GM19455 (cell line): ENCODE results near the gene ESPL1.
A peak's percentile ranks its signal among the peaks of the same experiment; 100 is the strongest.

Source experiments
- ATAC-seq: cut with Tn5 transposase; IDR thresholded peaks from one replicate; pipeline ENCODE4 v1.9.1; 2021; ENCODE audit not compliant: unreplicated experiment

The ESPL1 gene

DNA sequence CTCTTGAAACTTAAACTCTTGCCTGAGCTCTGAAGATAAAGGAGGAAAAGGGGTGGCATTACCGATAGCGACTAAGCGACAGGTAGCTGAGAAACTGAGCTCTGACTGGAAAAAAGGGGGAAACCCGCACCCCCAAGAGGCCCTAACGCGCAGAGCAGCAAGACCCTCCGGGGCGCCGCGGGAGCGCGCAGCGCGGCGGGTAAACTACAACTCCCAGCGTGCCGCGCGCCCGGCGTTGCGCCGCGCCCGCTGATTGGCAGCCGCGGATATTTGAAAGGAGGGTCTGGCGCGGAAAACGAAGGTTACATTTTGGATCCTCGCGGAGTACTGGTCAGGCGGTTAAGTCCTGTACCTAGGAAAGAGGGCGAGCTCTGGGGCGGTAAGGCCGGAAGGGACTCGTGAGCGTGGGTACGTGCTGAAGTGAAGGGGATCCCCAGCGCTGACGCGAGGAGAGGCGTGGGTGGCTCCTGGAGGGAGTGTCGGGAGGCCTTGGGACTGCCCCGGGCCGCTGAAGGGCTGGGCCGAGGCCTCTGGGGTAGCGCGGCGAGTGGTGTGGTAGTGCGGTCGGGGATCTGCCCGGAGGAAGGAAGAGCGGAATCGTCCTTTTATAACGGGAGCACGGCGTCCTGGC lies at the start of gene ESPL1:
Gene ESPL1 (plus strand): TSS at position 301 of the 631 bp plus-strand sequence. CDS start 468 bp downstream, outside the sequence.
- peak; percentile 84 for ATAC-seq

DNA sequence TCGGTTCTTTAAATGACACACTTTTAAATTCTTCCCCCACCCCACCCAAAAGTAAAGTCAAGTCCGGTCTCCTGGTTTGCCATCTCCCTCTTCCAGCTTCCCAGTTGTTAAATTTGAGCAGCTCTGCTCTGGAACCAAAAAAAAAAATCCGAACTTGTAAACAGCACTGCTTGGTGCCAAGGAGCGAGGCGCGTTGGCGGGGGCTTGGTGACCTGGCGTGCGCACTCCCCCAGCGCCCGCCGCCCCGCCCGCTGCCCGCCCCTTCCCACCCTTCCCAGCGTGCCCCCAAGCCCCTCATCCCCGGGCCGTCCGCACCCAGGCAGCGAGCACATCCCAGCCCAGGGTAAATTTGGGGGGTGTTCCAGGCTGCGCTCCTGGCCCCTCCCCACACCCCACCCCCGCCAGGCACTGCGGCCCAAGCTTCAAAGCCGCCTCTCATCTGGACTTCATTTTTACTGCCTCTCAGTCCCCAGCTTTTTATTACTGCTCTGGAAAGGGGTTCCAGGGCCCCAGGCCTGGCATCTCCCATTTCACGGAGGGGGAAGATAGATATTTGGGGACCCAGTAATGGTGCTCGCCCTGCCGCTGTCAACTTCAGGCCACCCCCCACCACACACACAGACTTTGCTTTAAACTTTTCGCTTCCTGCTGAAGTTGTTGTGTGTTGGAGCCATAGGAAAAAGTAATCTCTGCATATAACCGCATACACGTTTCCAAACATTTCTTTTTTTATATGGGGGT lies 49.4 kb upstream of the ESPL1 start:
- ATAC-seq: no peak

DNA sequence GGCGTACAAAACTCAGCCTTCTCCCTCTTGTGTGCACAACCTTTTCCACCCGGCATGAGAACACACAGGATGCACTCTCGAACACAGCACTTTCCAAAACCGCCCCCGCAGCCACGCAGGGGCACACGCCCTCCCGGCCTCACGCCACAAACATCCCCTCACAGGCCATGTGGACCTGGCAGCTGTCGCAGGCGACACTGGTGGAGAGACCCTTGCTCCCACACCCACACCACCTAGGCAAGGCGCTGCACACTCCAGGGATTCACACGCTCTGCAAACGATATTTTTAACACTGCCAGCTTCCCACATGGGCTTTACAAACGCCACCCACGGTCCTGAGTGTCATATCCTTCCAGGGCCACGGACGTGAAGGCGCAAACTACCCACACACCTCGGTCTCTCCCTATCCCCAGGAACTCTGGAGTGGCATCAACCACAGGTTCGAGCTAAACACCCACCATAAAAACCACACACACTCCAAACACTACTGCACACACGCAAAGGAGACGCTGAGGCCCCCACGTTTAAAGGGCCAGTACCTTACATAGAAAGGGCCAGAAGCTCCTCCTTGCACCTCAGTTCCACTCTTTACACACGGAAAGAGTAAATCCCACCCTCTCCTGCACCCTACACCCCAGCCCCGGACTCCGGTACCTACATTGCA lies 48.7 kb upstream of the ESPL1 start:
- no peak for ATAC-seq

DNA sequence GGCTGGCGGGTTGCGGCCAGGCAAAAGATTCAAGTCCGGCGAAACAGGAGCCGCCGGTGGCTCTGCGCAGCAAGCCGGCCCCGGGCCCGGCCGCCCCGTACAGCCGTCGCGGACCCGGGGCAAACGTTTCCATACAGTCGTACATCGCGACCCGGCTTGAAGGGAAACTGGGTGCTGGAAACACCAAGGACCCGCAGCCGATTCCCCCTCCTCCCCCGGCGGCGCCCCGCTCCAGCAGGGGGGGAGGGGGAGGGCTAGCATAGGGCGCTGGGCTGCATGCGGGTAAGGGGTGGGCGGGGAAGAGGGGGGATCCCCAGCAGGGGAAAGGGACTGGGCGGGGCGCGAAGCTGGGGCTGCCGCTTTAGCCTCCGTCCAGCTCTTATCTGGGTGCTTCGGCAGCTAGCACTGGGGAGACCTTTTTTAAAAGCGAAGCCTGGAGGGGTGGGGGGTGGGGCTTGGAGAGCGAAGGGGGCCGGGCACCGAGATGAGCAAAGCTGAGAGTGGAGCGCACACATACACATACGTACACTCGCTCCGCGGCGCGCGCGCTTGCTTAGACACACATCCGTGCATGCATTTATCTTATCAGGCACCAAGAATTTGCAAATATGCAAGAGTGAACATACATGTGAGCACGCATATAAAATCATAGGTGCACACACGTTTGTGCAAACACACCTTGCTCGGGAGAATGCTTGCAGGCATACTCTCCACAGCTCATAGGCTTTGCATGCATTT lies 48.0 kb upstream of the ESPL1 start:
- ATAC-seq: peak; percentile 41

DNA sequence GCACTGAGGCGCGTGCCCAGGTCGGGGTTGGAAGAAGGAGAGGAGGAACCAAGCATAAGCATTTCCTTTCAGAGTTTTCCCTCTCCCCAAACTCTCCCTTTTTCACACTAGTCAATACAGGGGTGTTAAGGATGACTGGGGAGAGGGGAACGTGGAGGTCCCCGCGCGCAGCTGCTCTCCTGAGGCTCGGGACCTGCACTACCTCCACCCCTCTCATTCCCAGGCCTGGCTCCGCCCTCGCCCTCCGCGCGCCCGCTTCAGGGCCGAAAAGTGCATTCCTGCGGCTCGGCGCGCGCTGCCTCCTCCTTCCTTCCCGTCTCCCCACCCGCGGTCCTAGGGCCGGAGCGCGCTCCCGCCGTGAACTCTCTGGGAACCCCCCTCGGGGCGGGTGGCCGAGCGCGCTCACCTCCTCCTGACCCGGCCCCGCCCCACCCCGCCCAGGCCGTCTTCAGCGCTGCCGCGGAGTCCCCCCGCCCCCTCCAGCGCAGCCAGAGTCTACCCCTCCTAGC lies 47.4 kb upstream of the ESPL1 start:
- peak; percentile 60 for ATAC-seq

DNA sequence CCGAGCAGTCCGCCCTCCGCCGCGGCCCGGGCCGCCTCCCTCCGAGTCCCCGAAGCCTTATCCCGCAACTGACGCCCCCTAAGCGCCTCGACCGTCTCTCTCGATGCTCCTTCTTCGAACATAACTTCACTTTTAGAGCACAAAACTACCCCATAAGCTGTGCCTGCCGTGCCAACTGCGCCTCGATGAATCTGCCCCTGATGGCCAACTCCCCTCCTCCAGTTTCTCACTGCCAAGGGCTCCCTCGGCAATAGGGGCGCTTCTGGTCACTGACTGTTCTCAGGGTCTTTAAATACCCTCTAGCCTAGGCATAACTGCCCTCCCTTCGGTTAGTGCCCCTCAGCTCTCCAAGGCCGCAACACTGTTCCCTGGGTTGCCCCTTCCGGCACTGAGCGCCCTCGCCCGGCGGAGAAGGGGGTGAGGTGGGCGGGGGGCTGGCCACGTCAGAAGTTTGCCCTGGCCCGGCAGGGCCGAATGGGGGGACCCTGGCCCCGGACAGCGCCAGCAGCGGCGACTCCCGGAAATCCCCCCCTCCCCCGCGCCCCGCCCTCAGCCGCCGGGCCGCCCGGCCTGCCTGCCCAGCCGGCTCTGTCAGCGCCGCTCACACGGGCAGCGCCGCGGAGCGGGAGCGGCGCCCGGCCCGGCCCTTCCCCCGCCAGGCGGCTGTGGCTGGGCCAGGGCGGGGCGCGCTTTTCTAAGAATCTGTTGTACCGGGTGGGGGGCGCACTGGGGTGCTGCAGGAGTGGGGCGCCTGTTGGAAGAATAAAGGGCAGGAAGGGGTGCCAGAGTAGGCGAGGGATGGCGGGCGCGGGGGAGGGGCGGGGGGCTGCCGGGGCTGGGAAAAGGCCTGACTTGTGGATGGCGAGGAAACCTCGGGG lies 46.7 kb upstream of the ESPL1 start:
- ATAC-seq: peak; percentile 23

DNA sequence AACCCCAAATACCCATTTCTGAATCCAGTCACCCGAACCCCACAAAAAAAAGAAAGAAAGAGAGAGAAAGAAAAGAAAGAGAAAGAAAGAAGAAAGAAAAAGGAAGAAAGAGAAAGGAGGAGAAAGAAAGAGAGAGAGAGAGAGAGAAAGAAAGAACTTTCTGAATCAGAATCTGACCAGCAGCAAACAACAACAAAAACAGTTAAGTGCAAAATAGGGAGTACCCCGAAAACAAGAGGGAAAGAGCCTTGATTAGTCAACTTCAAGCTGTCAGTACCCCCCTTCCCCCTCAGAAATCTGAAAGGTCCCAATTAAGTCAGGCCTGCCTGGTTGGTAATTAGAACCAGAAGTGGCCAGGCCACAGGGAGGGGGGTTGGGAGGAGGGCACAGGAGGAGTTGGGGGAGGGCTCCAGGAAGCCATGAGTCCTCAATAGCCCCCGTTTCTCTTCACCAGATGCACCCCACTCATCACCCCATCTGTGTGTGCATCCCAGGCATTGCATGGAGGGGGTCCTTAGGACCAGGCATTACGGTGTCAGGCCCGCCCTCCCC lies 45.9 kb upstream of the ESPL1 start:
- ATAC-seq: no peak

DNA sequence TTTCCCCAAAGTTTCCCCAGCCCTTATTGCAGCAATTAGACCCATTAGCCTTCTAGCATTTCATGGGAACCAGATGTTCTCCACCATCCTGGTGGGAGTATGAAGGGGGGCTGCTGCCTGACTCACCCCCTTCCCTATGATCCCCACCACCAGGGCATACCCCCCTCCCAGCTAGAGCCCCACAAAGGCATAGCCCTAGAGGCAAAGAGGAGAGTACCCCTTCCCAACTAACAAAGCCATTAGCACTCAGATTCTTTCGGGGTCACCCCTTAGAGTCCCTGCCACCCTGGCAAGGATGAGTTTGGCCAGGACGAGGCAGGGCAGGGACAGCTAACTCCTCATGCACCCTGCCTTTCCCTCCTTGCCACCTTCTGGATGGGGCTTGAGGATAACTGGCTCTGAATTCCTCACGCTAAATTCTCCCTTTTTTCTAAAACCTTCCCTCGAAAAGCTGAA lies 45.3 kb upstream of the ESPL1 start:
- no peak for ATAC-seq

DNA sequence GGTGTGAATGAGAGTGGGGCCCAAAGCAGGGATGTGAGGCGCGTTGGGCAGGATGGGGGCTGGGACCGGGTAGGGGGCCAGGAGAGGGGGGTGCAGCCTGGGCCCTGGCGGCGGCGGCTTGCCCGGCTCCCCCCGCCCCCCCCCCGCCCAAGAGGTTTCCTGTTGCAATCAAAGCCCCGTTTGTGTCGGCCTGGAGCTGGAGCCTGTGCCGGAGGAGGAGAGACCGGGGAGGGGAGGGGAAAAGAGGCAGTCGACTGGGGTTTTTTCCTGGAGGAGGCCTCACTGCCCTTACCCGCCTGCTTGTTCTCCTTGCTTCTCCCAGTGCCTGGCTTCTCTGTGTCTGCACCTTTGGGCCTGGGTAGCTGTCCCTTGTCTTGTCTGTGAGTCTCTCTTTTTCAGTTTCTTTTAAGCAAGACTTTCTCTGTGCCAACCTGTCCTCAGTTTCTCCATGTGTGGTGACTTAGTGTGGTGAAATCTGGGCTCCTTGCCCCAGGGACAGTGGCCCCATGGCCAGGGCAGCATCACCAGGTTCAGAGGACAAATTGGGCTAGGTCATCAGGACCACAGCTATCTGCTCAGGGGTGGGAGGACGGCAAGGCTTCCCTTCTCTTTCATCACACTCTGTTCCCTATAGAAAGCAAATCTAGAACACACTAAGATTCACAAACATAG lies 44.6 kb upstream of the ESPL1 start:
- ATAC-seq: no peak

DNA sequence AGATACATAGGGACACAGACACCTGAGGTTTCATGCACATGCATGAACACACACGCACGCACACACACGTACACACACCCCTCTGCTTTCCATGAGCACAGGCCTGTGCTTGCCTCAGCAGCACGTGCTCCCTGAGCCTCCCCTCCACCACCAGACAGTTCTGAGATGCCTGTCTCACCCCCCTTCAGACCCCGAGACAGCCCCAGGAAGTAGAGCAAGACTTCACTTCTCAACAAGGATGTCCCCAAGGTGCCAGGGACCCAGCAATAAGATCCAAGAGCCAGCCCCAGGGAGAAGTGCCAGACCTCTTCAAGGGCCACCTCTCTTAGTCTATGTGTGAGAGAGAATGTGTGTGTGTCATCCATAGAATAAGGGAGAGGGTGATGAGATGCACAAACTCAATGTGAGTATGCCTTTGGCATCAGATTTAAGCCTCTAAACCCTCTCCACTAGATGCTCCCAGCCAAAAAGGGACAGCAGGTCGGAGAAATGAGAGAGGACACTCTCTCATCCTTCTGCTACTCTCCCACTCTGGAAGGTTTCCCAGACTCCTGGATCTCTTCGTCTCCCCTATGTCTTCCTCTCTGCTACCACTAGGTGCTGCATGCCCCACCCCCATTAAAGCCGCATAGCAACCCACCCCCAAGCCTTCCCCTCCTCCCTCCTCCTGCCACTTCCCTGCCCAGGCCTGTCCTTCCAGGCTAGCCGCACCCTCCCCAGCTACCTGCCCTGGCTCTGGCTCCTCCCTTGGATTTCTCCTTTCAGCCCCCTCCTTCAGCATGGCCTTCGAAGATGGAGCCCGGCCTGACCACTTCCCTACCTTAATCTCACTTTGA lies 43.8 kb upstream of the ESPL1 start:
- no peak for ATAC-seq

DNA sequence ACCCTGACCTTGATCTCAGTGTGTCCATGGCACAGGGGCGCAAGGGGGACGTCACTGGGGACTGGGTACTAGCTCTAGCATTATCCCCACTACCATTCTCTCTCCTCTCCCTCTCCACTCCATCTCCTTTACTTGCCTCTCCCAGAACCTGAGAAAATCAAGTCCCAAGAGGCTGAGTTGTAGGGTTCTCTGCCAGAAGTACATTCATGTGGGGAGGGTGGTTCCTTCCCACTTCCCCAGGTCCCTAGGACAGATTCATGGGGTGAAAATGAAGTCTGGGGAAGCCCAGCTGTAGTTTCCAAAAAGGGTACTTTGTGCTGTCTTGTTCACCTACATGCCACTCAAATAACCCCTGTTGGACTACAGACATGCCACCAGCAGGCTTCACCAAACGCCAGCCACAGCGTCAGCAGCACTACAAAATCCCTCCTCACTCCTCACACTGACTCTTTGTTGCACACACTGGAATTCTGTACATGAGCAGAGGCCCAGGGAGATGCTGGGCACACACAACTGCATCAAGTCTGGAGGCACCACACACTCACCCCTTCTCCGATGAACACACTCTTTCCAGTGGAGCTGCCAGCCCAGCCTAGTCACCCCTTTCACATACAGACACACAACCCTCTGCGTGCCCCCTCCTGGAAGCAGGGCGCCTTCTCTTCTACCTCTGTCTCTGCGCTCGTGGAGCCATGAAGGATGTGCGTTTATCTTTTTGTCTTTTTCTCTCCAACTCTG lies 43.0 kb upstream of the ESPL1 start:
- no peak for ATAC-seq

DNA sequence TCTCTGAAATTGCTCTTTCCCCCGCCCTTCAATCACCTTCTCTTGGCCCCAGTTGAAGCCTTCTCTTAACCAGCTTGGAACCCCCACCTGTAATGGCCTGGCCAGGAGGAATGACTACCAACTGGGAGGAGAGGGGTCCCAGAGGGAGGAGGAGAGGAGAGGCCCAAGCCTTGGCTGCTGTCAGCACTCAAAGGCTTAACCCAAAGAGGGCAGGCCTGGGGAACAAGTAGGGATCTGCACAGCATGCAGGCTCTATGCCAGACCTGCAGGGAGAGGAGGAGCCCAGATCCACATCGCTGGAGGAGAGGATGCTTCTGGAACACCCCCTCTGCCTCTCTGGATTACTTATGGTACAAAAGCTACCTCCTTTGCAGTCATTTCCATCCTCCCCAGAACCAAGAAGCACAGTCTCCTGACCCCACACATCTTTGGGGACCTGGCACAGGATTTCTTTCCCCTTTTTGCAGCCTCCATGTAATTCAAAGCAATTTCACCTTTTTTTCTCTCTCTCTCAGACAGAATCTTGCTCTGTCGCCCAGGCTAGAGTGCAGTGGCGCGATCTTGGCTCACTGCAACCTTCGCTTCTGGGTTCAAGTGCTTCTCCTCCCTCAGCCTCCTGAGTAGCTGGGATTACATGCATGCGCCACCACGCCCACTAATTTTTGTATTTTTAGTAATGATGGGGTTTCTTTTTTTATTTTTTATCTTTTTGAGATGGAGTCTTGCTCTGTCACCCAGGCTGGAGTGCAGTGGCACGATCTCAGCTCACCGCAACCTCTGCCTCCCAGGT lies 42.3 kb upstream of the ESPL1 start:
- ATAC-seq: no peak

DNA sequence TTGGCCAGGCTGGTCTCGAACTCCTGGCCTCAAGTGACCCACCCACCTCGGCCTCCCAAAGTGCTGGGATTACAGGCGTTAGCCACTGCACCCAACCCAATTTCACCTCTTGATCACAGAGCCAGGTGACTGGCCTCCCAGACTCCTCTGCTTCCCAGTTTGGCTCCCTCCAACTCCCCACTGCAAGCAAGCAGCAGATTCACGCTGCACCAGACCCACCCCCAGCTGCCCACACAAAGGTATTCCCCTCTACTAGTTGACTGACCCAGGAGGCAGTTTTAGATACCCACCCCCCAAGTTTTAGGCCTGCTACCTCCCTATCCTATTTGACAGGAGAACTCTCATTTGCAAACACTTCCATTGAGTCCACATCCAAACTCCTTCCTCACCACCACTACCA lies 41.3 kb upstream of the ESPL1 start:
- ATAC-seq: no peak

DNA sequence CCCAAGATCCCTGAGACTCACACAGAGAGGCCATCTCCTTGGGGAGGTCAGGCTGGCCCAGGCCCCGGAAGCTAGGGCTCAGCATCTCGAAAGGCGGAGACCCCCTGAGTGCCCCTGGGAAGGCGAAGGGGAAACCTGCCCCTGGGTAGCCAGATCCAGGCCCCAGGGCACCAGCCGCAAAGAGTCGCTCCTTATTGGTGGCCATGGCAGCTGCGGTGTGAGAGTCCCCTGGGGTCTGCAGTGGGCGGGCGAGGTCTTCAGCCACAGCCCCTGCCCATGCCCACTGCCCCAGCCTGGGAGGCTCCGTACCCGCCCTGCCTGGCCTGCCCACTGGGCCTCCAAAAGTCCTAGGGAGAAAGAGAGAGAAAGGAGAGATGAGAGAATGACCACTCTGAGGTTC lies 40.8 kb upstream of the ESPL1 start:
- ATAC-seq: no peak

DNA sequence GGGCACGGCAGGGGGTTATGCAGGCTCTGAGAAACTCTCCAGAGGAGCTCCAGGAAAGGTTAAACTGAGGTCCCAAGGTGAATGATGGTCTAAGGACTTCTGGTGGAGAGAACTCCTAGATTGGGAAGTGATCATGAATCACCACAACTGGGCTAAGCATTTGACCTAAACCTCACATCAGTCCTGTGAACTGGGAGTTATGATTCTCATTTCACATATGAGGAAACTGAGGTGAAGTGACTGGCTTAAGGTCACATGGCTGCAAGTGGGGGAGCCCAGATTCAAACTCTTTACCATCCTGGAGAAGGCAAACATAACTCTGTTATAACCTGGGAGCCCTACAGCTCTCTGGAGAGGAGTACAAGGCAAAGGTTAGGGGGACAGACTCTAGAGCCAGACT lies 40.3 kb upstream of the ESPL1 start:
- no peak for ATAC-seq

DNA sequence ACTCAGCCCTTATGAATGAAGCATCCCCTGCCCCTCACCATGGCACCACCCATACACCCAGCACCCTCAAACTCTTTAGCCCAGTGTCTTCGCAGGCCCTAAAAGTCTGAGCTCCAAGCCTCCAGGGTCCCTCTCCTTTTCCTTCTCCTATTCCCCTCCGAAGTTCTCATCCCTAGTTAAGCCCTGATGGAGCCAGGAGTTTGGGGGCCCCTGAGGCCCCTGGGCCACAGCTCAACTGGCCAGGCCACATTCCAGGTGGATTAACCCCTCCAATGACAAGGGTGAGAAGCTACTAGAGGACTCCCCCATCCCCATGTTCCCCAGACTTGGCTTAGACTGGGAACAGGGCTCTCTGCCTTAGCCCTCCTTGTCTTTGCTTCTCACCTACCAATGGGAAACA lies 38.6 kb upstream of the ESPL1 start:
- ATAC-seq: no peak
